ENCODE data around the gene PDZD4.

The PDZD4 gene

GRCh38 chrX:153782871-153783270, 47.5 kb downstream of the PDZD4 start:
- TF ChIP-seq GATA3 (IDR thresholded peaks at IDR 0.05; ENCODE audit: low read depth, low read length) (no peak), GATA2 (IDR thresholded peaks at IDR 0.05; ENCODE audit: low read depth, low read length) (no peak)

- TF ChIP-seq GATA3 (IDR thresholded peaks at IDR 0.05; ENCODE audit: low read depth, low read length), result no peak
- TF ChIP-seq GATA2 (IDR thresholded peaks at IDR 0.05; ENCODE audit: low read depth, low read length), result no peak
Measured at GRCh38 chrX:153782313-153782712, 48.0 kb downstream of the PDZD4 start.

- TF ChIP-seq GATA2 (IDR thresholded peaks at IDR 0.05; ENCODE audit: low read depth, low read length) (no peak), GATA3 (IDR thresholded peaks at IDR 0.05; ENCODE audit: low read depth, low read length) (no peak)
Measured at GRCh38 chrX:153781428-153782047, 48.8 kb downstream of the PDZD4 start.

DNA sequence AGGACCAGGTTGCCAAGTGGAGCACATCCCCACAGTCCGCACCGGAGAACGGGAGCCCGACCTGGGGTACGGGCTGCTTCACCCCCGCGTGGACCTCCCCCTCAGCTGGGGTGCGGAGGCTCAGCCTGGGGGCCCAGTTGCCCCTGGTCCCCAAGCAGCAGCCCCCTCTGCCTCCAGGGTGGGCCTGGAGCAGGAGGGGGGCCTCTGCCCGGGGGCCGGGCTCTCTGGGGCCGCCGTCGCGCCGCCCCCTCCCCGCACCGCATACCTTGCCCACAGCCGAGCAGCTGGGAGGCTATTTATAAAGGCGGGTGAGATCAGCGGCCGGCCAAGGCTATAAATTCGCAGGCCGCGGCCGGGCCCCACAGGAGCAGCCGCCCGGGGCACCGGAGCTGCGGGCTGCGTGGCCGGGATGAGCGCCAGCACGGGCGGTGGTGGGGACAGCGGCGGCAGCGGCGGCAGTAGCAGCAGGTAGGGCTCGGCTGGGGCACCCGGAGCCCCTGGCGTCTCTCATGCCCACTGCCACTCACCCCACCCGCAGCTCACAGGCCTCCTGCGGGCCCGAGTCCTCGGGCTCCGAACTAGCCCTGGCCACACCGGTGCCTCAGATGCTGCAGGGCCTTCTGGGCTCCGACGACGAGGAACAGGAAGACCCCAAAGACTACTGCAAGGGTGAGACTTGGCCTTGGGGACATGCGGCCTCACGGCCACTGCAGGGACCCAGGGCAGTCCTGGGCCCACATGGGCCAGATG, 49.5 kb downstream of the PDZD4 start, which contains the start of gene SRPK3:
SRPK3 (plus strand) TSS at position 364 of the 750 bp plus-strand sequence; CDS start at position 410, 46 bp downstream.
- no peak for TF ChIP-seq GATA3 (IDR thresholded peaks at IDR 0.05; ENCODE audit: low read depth, low read length)
- TF ChIP-seq GATA2 (IDR thresholded peaks at IDR 0.05; ENCODE audit: low read depth, low read length), result no peak

- TF ChIP-seq GATA3 (IDR thresholded peaks at IDR 0.05; ENCODE audit: low read depth, low read length) (no peak), GATA2 (IDR thresholded peaks at IDR 0.05; ENCODE audit: low read depth, low read length) (no peak)
Measured at GRCh38 chrX:153779891-153780677, 50.3 kb downstream of the PDZD4 start.

- no peak for TF ChIP-seq GATA2 (IDR thresholded peaks at IDR 0.05; ENCODE audit: low read depth, low read length)
- no peak for TF ChIP-seq GATA3 (IDR thresholded peaks at IDR 0.05; ENCODE audit: low read depth, low read length)
Measured at GRCh38 chrX:153778684-153779101, 51.7 kb downstream of the PDZD4 start.

- TF ChIP-seq GATA2 (IDR thresholded peaks at IDR 0.05; ENCODE audit: low read depth, low read length), result no peak
- TF ChIP-seq GATA3 (IDR thresholded peaks at IDR 0.05; ENCODE audit: low read depth, low read length), result no peak
Measured at GRCh38 chrX:153778181-153778580, 52.2 kb downstream of the PDZD4 start.

GRCh38 chrX:153777261-153778090, 52.9 kb downstream of the PDZD4 start:
- TF ChIP-seq GATA2 (IDR thresholded peaks at IDR 0.05; ENCODE audit: low read depth, low read length) (no peak), GATA3 (IDR thresholded peaks at IDR 0.05; ENCODE audit: low read depth, low read length) (no peak)

DNA sequence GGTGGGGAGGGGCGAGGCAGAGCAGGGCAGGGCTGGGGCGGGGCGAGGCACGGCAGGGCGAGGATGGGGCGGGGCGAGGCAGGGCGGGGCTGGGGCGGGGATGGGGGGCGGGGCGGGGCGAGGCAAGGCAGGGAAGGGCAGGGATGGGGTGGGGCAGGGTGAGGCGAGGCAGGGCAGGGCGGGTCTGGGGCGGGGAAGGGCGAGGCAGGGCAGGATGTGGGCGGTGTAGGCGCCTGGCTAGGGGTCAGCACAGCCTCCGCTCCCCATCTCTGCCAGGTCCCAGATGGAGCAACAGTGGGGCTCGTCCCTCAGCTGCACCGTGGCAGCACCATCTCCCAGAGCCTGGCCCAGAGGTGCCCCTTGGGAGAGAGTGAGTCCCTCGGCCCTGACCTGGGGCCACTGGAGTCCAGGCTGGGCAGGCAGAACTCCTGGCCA, 53.7 kb downstream of the PDZD4 start:
- TF ChIP-seq GATA2 (IDR thresholded peaks at IDR 0.05; ENCODE audit: low read depth, low read length) (no peak), GATA3 (IDR thresholded peaks at IDR 0.05; ENCODE audit: low read depth, low read length) (no peak)

DNA sequence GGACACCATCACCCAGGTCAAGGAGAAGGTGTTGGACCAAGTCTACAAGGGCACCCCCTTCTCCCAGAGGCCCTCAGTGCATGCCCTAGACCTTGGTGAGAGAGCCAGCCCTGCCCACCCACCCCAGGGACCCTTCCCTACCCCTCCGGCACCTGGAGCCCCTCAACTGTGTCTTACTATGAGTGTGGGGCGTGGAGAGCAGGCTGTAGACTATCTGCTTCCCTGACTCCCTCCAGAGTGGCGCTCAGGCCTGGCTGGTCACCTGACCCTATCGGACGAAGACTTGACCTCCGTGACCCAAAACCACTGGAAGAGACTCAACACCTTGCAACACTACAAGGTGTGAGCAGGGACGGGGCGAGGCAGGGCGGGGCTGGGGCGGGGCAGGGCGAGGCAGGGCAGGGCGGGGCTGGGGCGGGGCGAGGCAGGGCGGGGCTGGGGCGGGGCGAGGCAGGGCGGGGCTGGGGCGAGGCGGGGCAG, 54.2 kb downstream of the PDZD4 start:
- TF ChIP-seq GATA2 (IDR thresholded peaks at IDR 0.05; ENCODE audit: low read depth, low read length) (no peak), GATA3 (IDR thresholded peaks at IDR 0.05; ENCODE audit: low read depth, low read length) (no peak)

DNA sequence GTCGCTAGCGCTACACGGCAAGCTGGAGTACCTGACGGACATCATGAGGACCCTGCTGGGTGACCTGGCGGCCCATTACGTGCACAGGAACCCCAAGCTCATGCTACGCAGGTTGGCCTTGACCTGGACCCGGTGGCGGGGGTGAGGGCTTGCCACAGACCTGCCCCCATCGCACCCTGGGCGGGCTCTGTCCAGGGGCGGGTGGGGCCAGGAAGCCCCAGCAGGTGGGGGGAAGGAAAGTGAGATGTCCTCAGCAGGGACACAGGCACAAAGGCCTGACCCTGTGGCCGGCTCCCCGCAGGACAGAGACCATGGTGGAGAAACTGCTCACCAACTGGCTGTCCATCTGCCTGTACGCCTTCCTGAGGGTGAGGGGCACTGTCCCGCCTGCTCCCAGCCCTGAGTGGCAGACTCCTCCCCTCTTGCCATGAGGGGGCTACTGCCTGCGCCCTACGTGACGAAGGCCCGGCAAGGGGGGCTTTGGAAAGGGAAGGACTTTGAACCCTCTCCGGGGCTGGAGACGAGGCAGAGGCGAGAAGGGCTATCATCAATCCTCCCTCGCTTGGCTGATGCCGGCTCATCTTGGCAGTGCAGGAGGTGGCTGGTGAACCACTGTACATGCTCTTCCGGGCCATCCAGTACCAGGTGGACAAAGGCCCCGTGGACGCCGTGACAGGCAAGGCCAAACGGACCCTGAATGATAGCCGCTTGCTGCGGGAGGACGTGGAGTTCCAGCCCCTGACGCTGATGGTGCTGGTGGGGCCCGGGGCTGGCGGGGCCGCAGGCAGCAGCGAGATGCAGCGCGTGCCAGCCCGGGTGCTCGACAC, 54.8 kb downstream of the PDZD4 start:
- TF ChIP-seq GATA2 (IDR thresholded peaks at IDR 0.05; ENCODE audit: low read depth, low read length), result no peak
- no peak for TF ChIP-seq GATA3 (IDR thresholded peaks at IDR 0.05; ENCODE audit: low read depth, low read length)

- TF ChIP-seq GATA3 (IDR thresholded peaks at IDR 0.05; ENCODE audit: low read depth, low read length) (no peak), GATA2 (IDR thresholded peaks at IDR 0.05; ENCODE audit: low read depth, low read length) (no peak)
Measured at GRCh38 chrX:153774576-153775292, 55.6 kb downstream of the PDZD4 start.
